ACC112 (cell line): ENCODE measurements around the gene TRIO.

Source experiments
- H2AFZ ChIP-seq: fragments of 200-600 bp; sonication (generic); one replicate; pipeline ENCODE4 v1.6.0; 2017; ENCODE audit warnings: antibody characterized with exemption, low read length; ENCODE audit not compliant: unreplicated experiment
- H3K27ac ChIP-seq: fragments of 200-600 bp; sonication (generic); 2 replicates; pipeline ENCODE4 v1.5.1; 2014; ENCODE audit warnings: low read depth, mild to moderate bottlenecking, antibody characterized with exemption, low read length, moderate library complexity
- H3K27me3 ChIP-seq: fragments of 200-600 bp; sonication (generic); 2 replicates; pipeline ENCODE4 v1.6.1; 2014; ENCODE audit warnings: mild to moderate bottlenecking, antibody characterized with exemption, low read length, moderate library complexity, mixed read lengths; ENCODE audit not compliant: insufficient read depth
- H3K36me3 ChIP-seq: fragments of 200-600 bp; sonication (generic); 2 replicates; pipeline ENCODE4 v1.6.1; 2016; ENCODE audit warnings: mild to moderate bottlenecking, antibody characterized with exemption, low read length, moderate library complexity, mixed read lengths; ENCODE audit not compliant: insufficient read depth
- H3K4me1 ChIP-seq: fragments of 200-600 bp; sonication (generic); one replicate; pipeline ENCODE4 v1.6.1; 2016; ENCODE audit warnings: low read length, mixed read lengths; ENCODE audit not compliant: insufficient read depth, unreplicated experiment, control insufficient read depth
- H3K4me3 ChIP-seq: fragments of 200-600 bp; sonication (generic); 2 replicates; pipeline ENCODE4 v1.5.1; 2014; ENCODE audit warnings: mild to moderate bottlenecking, low read depth, low read length
- H3K79me2 ChIP-seq: fragments of 200-600 bp; sonication (generic); one replicate; pipeline ENCODE4 v1.6.0; 2016; ENCODE audit warnings: low read length; ENCODE audit not compliant: control insufficient read depth, unreplicated experiment, insufficient read depth

Gene TRIO

DNA sequence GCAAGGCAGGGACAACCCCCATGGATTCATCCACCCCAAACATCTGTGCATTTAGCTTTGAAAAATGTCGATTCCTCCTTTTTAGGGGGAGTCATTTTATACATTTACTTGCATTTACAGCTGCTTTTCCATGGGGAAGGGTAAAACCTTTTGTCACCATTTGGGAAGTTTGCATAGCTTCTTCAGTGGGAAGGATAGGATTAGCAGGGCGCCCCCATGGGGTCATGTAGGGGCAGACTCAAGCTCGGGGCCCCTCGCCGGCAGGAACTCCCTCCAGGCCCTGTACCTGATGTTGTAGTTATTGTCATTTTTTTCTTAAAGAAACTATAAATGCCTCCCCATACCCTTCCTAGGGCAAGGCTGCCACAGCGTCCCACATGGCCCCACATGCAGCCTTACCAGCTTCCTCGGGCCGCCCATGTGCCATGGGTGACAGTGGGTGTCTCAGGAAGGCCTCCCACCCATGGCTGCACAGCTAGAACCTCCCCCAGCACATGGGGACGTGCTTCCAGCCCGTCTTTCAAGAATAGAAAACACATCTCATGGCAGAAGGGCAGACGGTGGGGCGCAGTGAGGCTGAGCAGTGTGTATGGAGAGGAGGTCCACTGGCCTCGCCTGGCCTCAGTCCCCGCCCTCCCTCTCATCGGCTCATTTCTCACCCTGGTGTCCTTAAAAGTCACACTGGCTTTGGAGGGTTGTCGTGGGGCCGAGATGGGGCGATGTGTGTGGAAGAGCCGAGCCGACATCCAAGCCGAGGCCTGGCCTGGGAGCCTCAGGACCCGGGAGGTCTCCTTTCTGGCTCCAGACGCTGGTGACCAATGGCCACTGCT is 362.4 kb downstream of the TRIO start:
- H3K4me1 ChIP-seq, result no peaks in the 10 kb centered on the region
- no peak overlapping the region for H2AFZ ChIP-seq
- H3K79me2 ChIP-seq, result no peaks in the 10 kb centered on the region
- H3K27me3 ChIP-seq, result no peaks in the 10 kb centered on the region
- no peak overlapping the region for H3K27ac ChIP-seq
- H3K4me3 ChIP-seq, result no peak overlapping the region
- peaks cover 21% of the 10 kb centered on the region for H3K36me3 ChIP-seq

DNA sequence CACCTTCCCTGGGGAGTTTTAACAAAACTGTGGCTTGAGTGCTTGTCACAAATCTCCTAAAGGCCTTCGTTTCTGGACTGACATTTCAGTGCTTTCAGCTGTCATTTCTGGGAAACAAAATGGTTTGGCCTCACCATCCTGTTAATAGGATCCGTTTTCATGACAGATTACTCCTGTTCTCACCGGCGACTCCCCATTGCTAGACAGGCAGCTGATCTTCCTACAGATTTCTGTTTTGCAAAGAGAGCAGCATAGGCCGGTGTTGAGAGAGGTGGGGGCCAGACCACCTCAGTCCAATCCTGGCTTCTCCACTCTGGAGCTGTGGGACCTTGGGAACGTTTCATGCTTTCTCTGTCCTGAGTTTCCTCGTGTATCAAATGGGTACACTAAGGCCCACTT is 363.0 kb downstream of the TRIO start:
- H3K27me3 ChIP-seq, result no peaks in the 10 kb centered on the region
- H3K27ac ChIP-seq, result no peak overlapping the region
- peaks cover 20% of the 10 kb centered on the region for H3K36me3 ChIP-seq
- H2AFZ ChIP-seq, result no peak overlapping the region
- no peaks in the 10 kb centered on the region for H3K79me2 ChIP-seq
- no peaks in the 10 kb centered on the region for H3K4me1 ChIP-seq
- no peak overlapping the region for H3K4me3 ChIP-seq

DNA sequence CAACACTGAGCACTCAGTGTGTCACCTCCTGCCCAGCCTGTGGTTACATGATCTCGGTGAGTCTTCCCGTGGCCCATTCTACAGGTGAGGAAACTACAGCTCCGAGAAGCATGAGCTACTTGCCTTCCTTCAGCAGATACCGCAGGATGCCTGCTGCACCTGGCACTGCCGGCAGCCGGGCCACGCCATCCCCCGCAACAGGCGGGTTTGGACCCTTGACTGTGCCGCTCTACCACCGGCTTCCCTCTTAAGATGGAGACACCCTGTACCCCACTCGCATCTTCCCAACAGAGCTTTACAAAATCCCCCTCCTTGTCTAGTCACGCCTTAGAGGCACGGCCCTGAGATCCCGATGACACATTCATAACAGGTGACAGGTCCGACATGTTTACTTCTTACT is 363.5 kb downstream of the TRIO start:
- Histone ChIP-seq H3K27ac (no peak overlapping the region), H3K4me1 (no peaks in the 10 kb centered on the region), H2AFZ (no peak overlapping the region), H3K27me3 (no peaks in the 10 kb centered on the region), H3K4me3 (no peak overlapping the region), H3K36me3 (peaks cover 16% of the 10 kb centered on the region), H3K79me2 (no peaks in the 10 kb centered on the region)

DNA sequence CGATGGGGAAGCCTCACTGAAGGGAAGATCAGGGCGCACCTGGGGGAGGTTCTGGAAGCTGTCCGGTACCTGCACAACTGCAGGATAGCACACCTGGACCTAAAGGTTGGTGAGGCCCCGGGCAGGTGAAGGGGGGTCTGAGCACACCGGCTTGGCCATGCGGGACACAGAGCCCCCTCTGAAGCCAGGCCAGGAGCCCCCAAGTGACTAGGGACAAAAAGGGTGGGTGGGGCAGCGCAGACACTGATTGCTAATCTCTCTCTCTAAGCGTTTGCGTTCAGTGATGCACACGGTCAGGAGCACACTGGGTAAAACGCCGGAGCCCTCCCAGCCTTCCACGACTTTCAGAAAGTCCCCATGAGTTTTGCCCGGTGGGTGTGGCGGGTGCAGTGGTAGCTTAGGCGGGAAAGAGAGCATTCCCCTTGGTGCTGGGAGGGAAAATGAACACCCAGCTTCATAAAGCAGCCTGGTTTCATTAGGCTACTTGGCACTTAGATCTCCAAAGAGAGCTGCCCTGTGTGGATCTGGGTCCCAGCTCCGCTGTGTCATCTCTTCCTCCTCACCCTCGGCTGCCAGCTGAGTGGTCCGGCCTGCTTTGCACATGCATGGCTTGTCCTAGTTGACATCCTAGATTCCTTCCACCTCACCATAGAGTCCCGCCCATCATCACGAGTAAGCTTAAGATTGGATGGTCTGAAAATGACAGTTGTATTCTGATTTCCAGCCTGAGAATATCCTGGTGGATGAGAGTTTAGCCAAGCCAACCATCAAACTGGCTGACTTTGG is 364.2 kb downstream of the TRIO start:
- H3K36me3 ChIP-seq, result peaks cover 15% of the 10 kb centered on the region
- H3K27ac ChIP-seq, result no peak overlapping the region
- no peak overlapping the region for H3K4me3 ChIP-seq
- no peak overlapping the region for H2AFZ ChIP-seq
- no peaks in the 10 kb centered on the region for H3K27me3 ChIP-seq
- no peaks in the 10 kb centered on the region for H3K4me1 ChIP-seq
- H3K79me2 ChIP-seq, result no peaks in the 10 kb centered on the region

DNA sequence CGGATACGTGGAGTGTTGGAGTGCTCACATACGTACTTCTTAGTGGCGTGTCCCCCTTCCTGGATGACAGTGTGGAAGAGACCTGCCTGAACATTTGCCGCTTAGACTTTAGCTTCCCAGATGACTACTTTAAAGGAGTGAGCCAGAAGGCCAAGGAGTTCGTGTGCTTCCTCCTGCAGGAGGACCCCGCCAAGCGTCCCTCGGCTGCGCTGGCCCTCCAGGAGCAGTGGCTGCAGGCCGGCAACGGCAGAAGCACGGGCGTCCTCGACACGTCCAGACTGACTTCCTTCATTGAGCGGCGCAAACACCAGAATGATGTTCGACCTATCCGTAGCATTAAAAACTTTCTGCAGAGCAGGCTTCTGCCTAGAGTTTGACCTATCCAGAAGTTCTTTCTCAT is 364.9 kb downstream of the TRIO start:
- Histone ChIP-seq H2AFZ (no peak overlapping the region), H3K27me3 (no peaks in the 10 kb centered on the region), H3K27ac (no peak overlapping the region), H3K36me3 (peaks cover 8% of the 10 kb centered on the region; the same call in 1 of the 2 replicates), H3K79me2 (no peaks in the 10 kb centered on the region), H3K4me1 (no peaks in the 10 kb centered on the region), H3K4me3 (no peak overlapping the region)

DNA sequence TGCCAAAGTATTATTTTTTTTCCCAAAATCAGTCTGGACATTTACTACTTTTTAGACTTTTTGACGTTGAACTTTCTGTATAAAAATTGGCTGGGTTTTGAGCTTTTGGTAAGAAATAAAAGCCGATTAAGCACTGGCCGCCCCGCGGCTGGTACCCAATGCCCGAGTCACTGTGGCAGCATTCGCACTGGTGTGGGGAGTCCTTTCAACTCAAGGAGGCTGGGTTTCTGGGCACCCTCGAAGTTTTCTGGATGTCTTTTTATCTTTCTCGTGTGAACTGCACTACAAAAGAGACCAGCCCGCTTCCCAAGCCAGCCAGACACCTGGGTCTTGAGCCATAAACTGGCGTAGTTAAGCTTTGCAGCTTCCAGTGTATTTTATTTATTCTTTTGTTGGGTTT is 366.4 kb downstream of the TRIO start:
- Histone ChIP-seq H3K27ac (no peak overlapping the region), H2AFZ (no peak overlapping the region), H3K36me3 (peaks cover 6% of the 10 kb centered on the region; the same call in 1 of the 2 replicates), H3K79me2 (no peaks in the 10 kb centered on the region), H3K4me1 (no peaks in the 10 kb centered on the region), H3K27me3 (no peaks in the 10 kb centered on the region), H3K4me3 (no peak overlapping the region)

DNA sequence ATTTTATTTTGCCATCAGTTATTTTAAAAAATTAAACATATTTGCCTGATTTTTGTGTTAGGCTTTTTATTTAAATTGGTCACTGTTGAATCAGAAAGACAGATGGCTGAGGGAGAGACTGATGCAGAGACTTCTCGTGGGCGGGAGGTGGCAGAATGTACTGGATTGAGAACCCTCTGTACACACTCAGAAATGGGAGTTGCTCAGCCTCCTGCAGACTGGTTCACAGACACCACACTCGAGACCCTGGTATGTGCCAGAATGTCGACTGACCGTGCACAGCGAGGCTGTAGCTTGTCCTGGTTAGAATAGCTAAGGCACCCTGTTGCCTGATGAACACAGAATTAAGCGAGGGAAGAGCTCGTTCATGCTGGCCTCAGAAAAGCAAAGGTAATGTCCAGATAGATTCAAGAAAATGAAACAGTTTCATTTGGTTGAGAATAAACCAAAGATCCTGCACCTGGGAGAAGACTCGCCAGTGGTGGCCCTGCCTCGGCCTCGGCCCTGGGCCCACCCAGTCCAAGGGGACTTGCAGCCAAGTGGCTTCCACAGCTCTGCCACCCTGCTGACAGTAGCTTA is 367.1 kb downstream of the TRIO start:
- H3K27me3 ChIP-seq, result no peaks in the 10 kb centered on the region
- no peak overlapping the region for H2AFZ ChIP-seq
- H3K4me3 ChIP-seq, result no peak overlapping the region

DNA sequence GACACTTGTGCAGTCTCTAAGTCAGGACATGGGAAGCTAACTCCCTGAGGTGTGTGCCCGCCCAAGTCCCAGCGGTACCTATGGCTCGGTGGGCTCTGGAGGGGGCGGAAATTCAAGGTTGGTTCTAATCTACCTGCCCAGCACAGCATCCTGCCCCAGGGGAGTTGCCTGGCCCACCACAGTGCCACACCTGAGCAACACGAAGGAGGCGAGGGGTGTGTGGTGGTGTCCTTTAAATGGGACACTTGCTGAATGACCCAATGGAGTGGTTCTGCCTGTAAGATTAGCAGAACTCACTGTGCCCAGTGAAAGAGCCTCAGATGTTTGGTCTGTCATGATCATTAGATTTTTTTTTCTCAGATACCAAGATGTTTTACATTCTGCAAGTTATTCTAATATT is 367.7 kb downstream of the TRIO start:
- peaks cover 6% of the 10 kb centered on the region; the same call in 1 of the 2 replicates for H3K36me3 ChIP-seq
- no peaks in the 10 kb centered on the region for H3K27me3 ChIP-seq

More for the DNA sequence above, 367.1 kb downstream of the TRIO start:
- no peaks in the 10 kb centered on the region for H3K79me2 ChIP-seq
- no peak overlapping the region for H3K27ac ChIP-seq
- H3K4me1 ChIP-seq, result no peaks in the 10 kb centered on the region
- peaks cover 6% of the 10 kb centered on the region; the same call in 1 of the 2 replicates for H3K36me3 ChIP-seq

DNA sequence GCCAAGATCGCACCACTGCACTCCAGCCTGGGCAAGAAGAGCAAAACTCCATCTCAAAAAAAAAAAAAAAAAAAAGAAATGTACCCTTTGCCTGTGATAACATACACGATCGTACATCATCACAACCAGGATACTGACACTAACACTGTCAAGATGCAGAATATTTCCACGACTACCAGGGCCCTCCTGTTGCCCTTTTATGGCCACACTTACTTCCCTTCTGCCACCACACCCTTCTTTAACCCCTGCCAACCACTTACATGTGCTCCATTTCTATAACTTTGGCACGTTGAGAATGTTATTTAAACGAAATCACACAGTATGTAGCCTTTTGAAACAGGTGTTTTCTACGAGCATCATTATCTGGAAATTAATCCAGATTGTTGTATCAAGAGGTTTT is 369.4 kb downstream of the TRIO start:
- peaks cover 6% of the 10 kb centered on the region; the same call in 1 of the 2 replicates for H3K36me3 ChIP-seq
- H2AFZ ChIP-seq, result no peak overlapping the region
- no peaks in the 10 kb centered on the region for H3K79me2 ChIP-seq
- no peaks in the 10 kb centered on the region for H3K27me3 ChIP-seq
- no peaks in the 10 kb centered on the region for H3K4me1 ChIP-seq
- no peak overlapping the region for H3K27ac ChIP-seq
- H3K4me3 ChIP-seq, result no peak overlapping the region

More for the DNA sequence above, 367.7 kb downstream of the TRIO start:
- no peak overlapping the region for H2AFZ ChIP-seq
- H3K27ac ChIP-seq, result no peak overlapping the region
- no peaks in the 10 kb centered on the region for H3K79me2 ChIP-seq
- no peaks in the 10 kb centered on the region for H3K4me1 ChIP-seq
- no peak overlapping the region for H3K4me3 ChIP-seq

DNA sequence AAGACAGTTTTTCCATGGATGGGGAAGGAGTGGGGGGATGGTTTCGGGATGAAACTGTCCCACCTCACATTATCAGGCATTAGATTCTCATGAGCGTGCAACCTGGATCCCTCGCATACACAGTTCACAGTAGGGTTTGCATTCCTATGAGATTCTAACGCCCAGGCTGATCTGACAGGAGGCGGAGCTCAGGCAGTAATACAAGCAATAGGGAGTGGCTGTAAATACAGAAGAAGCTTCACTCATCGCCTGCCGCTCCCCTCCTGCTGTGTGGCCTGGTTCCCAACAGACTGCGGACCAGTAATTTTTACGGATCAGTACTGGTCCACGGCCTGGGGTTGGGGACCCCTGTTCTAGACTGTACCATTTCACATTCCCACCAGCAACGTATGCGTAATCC is 370.1 kb downstream of the TRIO start:
- Histone ChIP-seq H3K79me2 (no peaks in the 10 kb centered on the region), H2AFZ (no peak overlapping the region), H3K36me3 (peaks cover 1% of the 10 kb centered on the region; the same call in 1 of the 2 replicates), H3K4me1 (no peaks in the 10 kb centered on the region), H3K27me3 (no peaks in the 10 kb centered on the region), H3K27ac (no peak overlapping the region), H3K4me3 (no peak overlapping the region)
